Measurements from ENCODE around the gene CHD8.

DNA sequence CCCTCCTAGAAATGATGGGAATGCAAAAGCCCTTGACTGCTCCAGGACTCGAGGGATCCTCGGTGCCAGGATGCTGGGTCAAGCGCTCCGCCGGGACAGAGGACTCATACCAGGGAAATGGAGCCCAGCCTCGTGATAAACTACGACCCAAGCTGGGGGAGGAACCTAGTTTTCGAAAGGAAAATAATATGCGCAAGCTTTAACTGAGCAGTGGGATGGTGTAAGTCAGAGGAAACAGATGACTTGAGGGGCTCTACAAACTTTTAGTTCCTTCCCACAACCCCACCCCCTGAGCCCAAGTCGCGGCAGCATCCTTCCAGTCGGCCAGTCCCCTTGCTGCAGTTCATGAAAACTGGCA, 71.5 kb downstream of the CHD8 start:
- TF ChIP-seq POLR2A (IDR thresholded peaks at IDR 0.05) (no peak), POLR2AphosphoS5 (IDR thresholded peaks at IDR 0.05) (no peak)
- TF ChIP-seq, protein P1, sequence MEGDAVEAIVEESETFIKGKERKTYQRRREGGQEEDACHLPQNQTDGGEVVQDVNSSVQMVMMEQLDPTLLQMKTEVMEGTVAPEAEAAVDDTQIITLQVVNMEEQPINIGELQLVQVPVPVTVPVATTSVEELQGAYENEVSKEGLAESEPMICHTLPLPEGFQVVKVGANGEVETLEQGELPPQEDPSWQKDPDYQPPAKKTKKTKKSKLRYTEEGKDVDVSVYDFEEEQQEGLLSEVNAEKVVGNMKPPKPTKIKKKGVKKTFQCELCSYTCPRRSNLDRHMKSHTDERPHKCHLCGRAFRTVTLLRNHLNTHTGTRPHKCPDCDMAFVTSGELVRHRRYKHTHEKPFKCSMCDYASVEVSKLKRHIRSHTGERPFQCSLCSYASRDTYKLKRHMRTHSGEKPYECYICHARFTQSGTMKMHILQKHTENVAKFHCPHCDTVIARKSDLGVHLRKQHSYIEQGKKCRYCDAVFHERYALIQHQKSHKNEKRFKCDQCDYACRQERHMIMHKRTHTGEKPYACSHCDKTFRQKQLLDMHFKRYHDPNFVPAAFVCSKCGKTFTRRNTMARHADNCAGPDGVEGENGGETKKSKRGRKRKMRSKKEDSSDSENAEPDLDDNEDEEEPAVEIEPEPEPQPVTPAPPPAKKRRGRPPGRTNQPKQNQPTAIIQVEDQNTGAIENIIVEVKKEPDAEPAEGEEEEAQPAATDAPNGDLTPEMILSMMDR (IDR thresholded peaks at IDR 0.05) = no peak
